ENCODE data around the gene TMEM132E. TPM values are rescaled to one million over a fixed set of nuclear protein-coding genes. Genes with fewer than 3 reads are reported as not detected.

Gene TMEM132E
- total RNA-seq, 1 donor from 2014 or later = not detected

DNA sequence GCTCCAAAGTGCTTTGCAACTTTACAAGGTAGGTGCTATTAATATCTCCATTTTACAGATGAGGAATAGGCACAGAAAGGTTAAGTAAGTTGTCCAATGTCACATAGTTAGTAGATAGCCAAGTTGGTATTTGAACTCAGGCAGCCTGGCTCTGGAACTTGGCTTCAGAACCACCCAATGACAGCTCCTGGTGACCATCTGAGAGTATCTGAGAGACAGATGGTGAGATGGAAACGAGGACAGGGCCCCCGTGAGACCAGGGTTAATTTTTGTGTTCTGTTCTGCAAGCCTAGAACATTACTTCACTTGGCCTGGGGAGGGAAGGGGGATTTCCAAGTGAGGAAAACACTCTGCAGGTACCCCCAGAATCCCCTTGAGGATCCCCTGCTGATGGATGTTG, 9.8 kb upstream of the TMEM132E start:
- no peak for DNase-seq (ENCODE audit: low read depth in 2 of 2)

DNA sequence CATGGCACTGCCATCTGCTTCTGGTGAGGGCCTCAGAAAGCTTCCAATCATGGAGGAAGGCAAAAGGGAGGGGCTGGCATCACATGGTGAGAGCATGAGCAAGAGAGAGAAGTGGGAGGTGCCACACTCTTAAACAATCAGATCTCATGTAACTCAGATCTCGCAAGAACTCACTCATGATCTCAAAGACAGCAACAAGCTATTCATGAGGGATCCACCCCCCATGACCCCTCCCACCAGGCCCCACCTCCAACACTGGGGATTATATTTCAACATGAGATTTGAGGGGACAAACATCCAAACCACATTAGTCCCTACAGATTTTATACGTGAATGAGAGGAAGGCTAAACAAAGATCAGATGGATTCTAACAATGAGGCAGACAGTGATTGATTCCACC, 8.9 kb upstream of the TMEM132E start:
- no peak for DNase-seq (ENCODE audit: low read depth in 2 of 2)

DNA sequence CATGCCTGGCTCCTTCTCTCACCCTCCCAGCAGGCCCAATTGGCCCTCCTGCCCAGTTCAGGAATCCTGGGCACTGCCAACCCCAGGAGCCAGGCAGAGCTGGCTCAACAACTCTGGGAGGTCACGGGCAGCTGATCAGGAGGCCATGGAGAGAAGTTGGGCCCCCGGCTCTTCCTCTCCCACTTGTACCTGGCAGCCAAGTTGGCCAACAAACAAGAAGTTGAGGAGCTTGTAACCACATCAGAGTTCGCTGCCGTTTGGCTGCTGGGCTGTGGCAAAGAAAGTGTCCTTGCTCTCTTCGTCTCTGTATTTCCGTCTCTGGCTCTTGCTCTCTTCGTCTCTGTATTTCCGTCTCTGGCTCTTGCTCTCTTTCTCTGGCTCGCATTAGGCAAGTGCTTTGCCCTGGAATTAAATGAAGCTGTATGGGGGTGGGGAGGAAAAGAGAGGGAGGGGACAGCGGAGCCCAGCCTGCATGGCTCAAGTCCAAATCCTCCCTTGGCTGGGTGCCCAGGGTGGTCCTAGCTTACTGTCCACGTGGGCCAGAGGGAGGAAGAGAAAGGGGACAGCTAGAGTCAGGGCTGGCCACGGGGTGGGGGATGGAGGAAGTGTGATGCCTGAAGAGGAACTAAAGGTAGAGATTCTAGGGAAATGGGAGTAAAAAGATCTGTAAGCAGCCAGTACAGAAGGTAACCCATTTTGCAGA, 7.8 kb upstream of the TMEM132E start:
- DNase-seq (ENCODE audit: low read depth in 2 of 2) = no peak

DNA sequence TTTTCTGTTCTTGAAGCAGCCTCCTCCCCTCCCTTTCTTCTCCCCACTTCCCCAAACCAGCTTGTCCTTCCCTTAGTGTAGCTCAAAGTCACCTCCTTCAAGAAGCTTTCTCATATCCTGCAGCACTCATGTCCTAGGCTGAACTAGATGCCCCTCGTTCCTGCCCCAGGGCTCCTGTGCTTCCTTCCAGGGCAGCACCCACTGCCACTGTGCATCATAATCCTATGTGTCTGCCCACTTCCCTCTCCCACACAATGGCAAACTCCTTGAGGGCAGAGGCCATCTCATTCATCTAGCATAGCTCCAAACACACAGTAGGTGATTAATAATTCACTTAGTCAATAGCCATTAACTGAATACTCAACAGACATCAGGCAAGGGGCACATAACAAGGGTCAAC, 6.9 kb upstream of the TMEM132E start:
- no peak for DNase-seq (ENCODE audit: low read depth in 2 of 2)

DNA sequence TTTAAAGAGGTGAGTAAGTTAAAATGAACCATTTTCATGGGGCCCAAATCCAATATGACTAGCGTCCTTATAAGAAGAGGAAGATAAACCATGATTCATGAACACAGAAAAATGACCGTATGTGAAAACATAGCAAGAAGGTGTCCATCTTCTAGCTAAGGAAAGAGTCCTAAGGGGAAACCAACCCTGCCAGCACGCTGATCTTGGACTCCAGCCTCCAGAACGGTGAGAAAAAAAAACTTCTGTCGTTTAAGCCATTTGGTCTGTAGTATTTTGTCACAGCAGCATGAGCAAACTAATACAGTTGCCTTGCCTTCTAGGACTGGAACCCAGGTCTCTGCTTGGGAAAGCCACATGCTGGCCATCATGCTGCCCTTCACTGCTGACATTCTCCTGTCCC, 4.2 kb upstream of the TMEM132E start:
- no peak for DNase-seq (ENCODE audit: low read depth in 2 of 2)

DNA sequence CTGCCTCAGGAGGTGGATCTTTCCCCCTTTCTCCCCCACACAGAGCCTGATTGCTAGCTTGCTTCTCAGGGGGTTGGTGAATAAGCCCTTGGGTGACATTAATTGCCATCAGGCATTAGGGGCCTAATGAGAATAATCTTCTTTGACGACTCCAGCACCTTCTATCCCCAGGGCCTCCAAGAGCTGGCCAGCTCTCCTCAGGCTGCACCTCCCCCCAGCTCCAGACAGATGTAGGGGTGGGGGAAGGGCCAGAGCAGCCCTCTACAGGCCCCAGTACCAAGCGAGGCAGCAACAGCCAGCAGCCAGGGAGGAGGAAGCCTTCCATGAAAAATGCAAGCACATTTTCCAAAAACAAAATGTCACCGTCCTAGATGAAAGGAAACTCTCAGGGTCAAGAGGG, 1.4 kb upstream of the TMEM132E start:
- no peak for DNase-seq (ENCODE audit: low read depth in 2 of 2)

DNA sequence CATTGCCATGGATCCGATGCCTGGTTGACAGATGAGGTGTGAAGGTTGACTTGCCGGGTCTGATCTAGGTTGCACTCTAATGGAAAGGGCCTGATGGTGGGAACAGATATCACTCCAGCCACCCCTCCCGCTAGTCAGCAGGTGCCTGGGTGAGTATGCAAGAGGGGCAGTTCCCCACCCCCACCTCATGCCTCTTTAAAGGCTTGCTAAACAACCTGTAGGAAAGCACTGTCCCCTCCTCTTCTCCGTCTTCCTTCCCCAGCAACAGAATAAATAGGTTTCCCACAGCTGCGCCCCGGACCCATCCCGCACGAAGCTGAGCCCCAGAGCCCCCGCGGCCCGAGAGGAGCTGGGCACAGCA, 746 bp upstream of the TMEM132E start:
- no peak for DNase-seq (ENCODE audit: low read depth in 2 of 2)

DNA sequence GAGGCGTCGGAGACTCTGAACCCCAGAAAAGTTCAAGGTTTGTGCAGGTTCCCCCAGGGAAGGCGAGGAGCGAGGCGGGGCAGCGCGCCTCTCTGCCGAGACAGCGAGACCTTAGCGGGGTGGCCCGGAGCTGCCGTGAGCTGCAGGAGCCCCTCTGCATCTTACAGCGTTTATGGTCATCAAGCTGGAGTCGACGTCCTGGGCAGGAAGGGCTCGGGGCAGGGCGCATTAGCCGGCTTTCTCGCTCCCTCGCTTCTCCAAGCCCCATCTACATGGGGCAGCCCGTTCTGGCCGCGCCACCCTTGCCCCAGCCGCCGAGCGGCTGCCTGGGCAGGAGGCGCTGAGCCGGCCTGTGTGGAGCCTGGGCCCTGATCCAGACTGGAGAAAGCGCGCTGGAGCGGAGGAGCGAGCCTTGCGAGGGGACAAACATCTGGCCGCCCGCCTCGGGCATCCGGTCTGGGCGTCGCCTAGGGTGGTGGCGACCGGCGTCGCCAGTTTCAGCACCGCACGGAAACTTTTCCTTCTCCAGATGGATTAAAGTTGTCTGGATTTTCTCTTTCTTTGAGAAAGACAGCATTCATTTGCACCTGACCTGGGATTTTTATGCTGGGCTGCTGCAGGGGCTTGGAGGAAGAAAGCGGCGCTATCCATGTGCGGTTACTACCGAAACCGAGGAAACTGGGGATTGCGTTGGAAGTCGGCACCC, 750 bp downstream of the TMEM132E start:
- DNase-seq (ENCODE audit: low read depth in 2 of 2) = peak in 1 of 2 donors; percentile 11

DNA sequence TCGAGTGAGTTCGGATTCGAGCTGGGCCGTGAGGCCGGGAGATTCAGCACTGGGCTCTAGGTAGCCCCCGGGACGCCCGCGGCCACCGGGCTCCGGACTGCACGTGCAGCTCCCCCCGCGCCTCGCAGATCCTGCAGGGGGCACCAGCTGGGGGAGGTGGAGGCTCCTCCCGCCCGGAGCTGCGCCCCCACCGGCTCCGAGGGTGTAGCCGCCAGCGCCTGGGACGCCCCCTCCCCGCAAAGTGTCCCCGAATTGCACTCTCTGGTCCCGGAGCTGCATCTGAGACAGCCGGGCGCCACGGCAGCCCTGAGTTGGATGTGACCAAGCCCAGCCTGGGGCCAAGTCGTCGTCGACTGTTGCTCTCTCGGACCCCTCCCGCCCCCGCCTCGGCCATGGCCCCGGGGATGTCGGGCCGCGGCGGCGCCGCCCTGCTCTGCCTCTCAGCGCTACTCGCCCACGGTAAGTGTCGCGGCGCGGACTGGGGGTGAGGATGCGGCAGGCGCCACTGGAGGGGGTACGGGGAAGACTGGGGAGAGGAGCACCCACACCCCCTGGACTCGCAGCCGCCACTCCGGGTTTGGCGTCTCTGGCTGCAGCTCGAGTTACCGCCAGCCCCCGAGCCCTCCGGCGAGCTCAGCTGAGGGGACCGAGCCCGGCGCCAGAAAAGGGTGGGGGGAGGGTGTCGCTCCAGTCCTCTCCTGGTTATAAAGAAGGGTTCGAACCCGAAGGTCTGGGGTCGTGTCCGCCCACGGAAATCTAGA, 1.5 kb downstream of the TMEM132E start:
- DNase-seq (ENCODE audit: low read depth in 2 of 2) = no peak

DNA sequence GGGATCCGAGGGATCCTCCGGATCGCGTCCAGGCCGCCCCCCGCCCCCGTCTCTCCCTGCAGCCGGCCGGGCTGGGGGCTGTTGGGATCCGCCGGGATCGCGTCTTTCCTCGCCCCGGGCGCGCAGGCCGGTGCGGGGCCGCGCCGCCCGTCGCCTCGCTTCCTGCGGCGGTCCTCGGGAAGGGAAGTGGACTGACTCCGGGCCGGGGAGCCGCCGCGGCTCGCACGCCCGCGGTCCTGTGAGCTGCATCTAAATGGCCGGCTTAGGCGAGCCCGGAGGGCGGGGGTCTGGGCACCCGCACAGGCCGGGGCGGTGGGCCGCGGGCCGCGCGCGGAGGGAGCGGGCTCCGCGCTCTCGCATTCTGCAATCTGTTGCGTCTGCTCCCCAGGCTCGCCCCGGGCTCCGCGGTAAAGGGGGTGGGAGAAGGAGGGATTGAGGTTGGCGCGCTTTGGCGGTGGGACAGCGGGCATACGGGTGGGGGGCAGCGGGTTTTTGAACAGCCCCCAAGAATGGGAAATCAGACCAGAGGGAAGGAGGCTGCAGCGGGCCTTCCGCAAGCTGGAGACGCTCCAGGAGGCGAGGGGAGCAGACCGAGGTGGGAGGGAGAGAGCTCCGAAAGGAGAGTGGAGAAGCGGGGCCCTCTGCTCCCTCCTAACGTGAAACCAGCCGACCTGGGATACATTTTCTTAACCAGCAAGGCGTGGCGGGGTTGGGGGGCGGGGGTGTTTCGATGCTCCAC, 2.2 kb downstream of the TMEM132E start:
- peak in 1 of 2 donors; percentile 12 for DNase-seq (ENCODE audit: low read depth in 2 of 2)

DNA sequence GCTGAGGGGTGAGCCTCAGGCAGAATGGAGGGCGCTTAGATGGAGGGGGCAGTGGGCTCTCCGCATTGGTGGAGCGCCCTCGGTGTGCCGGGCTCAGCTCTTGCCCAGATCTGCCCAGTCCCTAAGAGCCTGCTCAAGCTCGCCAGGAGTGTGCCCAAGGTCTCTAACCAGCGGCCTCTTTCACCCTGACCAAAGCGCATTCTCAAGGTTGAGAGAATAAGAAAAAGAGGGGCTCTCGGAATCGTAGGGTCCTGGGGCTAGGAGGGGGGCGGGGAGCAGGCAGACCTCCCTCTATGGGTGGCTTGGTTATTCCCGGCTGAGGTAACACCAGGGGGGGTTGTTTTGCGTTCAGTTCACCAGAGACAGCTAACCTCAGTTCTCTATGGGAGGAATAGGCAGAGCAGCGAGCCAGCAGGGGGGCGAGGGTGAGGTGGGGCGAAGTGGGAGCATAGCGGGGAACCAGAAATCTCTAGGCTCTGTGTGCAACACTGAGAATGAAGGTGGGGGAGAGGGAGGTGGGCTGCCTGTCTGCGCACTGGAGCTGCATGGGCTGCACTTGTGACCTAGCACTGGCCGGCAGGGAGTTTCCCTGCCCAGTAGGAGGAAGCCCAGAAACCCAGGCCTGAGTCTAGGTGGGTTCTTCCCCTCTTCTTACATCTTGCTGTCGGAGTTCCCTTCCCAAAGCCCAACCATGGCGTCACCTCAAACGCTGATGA, 3.0 kb downstream of the TMEM132E start:
- DNase-seq (ENCODE audit: low read depth in 2 of 2) = no peak

DNA sequence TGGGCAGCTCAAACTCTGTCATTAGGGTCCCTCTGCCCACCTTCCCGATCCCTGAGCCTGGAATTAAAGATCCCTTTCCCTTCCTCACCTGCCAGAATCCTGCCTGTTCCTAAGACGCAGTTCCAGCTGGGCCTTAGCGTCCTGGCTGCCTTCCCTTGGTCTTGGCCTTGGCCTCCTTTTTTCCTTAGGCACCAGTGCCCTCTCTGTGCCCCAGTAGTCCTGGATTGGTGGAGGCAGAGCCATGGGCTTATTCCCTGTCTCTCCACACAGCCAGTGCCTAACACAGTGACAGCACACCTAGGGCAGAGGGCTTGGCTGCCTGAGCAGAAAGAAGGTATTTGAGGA, 3.5 kb downstream of the TMEM132E start:
- DNase-seq (ENCODE audit: low read depth in 2 of 2) = no peak

DNA sequence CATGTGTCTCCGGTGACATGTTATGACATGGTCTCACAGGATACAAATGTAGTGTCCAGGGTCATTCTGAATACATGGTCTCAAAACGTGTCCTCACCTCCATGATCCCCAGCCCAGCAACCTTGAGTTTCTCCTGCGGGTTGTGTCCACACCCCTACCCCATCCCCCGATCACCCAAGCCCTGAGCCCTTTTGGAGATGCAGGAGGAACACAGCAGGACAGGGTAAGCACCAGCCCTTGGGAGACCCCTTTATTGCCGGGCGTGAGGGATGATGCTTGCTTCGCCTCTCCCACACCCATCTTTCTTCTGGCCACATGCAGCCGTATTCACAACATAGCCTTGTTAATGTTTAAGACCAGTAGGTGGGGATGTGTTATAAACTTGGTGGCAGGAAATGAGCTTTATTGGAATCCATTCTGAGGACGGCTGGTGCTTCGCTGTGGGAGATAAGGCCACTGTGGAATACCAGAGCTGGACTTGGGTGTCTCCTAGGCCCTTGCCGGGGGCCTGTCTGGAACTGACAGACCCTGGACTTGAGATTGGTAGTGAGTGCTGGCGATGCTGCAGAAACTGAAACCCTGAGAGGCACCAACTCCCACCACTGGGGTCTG, 5.5 kb downstream of the TMEM132E start:
- DNase-seq (ENCODE audit: low read depth in 2 of 2) = peak; percentile 27 to 38

DNA sequence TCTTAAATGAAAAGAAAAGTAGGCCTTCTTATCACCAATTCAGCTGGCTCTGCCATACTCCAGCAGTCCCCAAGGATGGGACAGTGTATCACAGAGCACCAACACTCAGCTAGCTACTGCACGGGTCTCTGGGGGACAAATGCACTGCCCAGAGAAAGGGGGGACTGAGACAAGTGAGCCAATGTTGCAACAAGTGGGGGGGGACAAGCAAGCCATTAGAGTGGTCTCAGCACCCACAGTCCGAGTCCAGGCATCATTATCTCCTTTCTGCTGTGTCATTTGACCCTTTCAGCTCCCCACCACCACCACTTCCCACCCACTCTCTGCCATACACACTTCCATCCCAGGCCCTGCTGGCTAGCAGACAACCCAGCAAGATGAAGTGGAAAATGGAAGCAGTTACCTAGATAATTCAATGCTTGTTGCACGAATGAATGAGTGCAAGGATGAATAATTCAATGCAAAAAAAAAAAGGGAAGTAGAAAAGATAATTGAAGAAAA, 7.0 kb downstream of the TMEM132E start:
- DNase-seq (ENCODE audit: low read depth in 2 of 2) = no peak

DNA sequence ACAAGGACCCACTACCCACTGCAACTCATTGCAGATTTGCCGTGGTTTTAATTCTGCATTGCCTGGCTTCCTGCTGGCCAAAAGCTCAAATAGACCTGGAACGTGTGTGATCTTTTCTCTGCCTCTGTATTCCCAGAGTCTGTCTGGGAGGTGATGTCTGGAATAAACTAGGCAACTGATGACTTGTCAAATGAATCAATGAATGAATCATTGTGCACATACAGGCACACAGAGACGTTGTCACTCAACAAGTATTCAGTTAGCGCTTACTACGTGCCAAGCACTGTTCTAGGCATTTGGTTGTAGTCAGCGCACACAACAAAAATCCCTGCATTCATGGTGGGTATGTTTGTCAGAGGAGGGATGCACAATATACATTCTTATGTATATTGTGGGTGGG, 8.9 kb downstream of the TMEM132E start:
- DNase-seq (ENCODE audit: low read depth in 2 of 2) = no peak

DNA sequence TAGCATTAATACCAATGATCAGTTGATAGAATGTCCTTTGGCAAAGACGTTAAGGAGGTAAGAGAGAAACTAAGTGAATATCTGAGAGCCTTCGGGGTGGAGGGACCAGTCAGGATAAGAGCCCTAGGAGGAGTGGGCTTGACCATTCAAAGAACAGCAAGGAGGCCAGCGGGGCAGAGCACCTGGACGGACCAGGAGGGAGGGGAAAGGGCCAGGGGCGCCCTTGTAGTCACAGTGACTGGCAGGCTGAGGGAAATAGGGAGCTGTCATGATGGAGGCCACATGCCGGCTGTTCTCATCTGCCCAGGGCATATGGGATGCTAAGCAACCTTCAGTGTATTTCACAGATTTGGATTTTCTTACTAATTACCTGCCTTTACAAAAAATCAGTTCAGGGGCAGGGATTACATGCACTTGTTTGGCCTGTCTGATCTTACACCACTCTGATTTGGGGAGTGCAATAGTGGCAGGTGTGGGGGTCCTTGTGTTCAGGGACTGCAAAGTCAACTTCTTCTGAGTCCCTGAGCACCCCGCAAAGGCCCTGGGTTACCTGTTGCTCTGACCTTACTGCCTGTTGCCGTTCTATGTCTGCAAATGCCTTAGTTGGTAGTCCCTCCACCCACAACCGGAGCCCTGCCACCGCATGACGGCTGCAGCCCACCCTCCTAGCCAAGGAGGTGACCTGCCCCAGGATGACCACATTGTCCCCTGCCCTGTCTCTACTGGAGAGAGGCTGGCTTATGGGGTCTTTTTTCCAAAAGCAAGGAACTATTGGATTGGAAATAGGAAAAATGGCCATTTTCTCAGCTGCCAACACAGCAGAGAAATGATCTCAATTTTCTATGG, 10.0 kb downstream of the TMEM132E start:
- DNase-seq (ENCODE audit: low read depth in 2 of 2) = no peak

DNA sequence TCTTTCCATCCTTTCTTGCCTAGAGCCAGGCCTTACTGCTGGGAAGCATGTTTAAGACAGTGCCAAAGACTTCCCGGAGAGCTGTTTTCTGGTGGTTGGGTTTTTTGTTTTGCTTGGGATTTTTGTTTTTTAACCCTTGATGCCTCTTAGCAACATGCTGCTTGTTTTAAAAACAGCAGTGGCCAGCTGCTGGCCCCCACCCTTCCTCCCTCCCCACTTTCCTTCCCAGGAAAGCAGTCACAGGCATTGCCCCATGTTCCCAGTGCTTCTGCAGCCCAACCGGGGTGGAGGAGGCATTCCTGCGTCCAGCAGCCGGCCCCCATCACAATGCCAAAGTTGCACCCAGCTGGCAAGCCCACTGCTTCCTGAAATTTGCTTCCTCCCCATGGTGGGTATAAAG, 12.6 kb downstream of the TMEM132E start:
- DNase-seq (ENCODE audit: low read depth in 2 of 2) = no peak

DNA sequence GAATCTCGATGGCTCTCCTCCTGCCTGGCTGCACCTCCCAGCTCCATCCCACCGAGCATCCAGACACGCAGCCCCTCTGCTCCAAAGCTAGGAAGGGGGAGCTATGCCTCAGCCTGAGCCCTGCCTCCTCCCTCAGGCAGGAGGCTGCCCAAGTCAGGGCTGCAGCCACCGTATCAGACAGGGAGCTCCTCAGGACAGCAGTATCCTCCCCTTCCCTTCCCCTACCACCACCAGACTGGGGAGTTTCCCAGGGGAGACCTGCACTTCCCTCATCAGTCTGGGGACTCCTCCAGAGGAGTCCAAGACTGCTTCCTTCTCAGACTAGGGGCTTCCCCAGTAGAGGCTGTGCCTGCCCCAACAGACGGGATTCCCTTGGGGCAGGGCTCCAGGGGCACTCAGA, 17.5 kb downstream of the TMEM132E start:
- DNase-seq (ENCODE audit: low read depth in 2 of 2) = no peak

DNA sequence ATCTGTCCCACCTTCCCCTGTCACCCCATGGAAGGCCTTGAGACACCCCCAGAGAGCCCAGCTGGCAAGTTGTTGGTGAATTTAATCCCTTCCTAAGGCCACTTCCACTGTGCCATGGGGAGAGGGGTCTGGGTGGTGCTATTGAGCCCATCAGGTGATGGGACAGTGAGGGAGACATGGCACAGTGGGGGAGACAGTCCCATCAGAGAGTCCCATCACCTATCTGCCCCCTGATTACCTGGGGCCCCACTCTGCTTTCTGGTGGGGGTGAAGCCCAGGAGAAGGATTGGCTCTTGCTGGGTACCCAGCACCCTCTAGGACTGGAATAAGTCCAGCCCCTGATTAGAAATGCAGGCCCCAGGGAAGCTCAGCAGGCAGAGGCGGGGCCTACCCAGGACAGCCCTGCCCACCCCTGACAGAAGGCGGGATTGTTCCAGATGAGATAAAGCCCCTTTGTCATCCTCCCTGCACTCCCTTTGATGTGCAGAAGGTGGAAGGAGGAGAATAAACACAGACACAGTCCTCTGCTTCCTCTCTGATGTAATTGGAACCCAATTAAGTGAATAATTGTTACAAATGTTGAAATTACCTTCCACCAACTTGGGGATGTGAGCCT, 18.9 kb downstream of the TMEM132E start:
- no peak for DNase-seq (ENCODE audit: low read depth in 2 of 2)

Measured in lung microvascular endothelial cell (primary cell).